SU-DHL-6 (cell line): ENCODE data around the gene EIF3D.
"Not testable (repeated sequence)": the region's sequence is repeated elsewhere in the genome, so short reads cannot be mapped to it uniquely, and the experiment has no call there.

Source experiments
- H2AFZ ChIP-seq: fragments of 200-600 bp; sonication (generic); 2 replicates; pipeline ENCODE4 v1.6.1; 2014; ENCODE audit warnings: low read depth, mild to moderate bottlenecking, moderate library complexity, mixed read lengths, antibody characterized with exemption, low read length; ENCODE audit not compliant: severe bottlenecking
- H3F3A ChIP-seq: fragments of 200-600 bp; shearing (Covaris generic); 2 replicates; pipeline ENCODE4 v1.6.0; 2016; ENCODE audit warnings: antibody characterized with exemption, mild to moderate bottlenecking; ENCODE audit not compliant: insufficient read depth
- H3K27ac ChIP-seq: fragments of 200-600 bp; sonication (generic); 2 replicates; pipeline ENCODE4 v1.5.1; 2016; ENCODE audit warnings: low read depth, mild to moderate bottlenecking, low read length, moderate library complexity, mixed read lengths
- H3K27me3 ChIP-seq: fragments of 200-600 bp; sonication (generic), shearing (Covaris generic); 2 replicates; pipeline ENCODE4 v1.6.0; 2014; ENCODE audit warnings: mild to moderate bottlenecking, low read length
- H3K36me3 ChIP-seq: fragments of 200-600 bp; sonication (generic); 2 replicates; pipeline ENCODE4 v1.6.1; 2014; ENCODE audit warnings: mild to moderate bottlenecking, low read length, mixed read lengths
- H3K4me2 ChIP-seq: fragments of 300-600, 200-600 bp; shearing (Covaris generic), sonication (generic); 2 replicates; pipeline ENCODE4 v1.6.0; 2014; ENCODE audit warnings: low read length, low read depth, mild to moderate bottlenecking; ENCODE audit not compliant: poor library complexity, severe bottlenecking
- H3K4me3 ChIP-seq: fragments of 200-600 bp; sonication (generic); 2 replicates; pipeline ENCODE4 v1.5.1; 2014; ENCODE audit warnings: antibody characterized with exemption, low read length, mild to moderate bottlenecking, mixed read lengths; ENCODE audit not compliant: insufficient read depth, poor library complexity, severe bottlenecking
- H3K79me2 ChIP-seq: fragments of 200-600 bp; sonication (generic); 2 replicates; pipeline ENCODE4 v1.6.1; 2014; ENCODE audit warnings: mild to moderate bottlenecking, low read length, moderate library complexity; ENCODE audit not compliant: insufficient read depth
- H3K9ac ChIP-seq: fragments of 200-600 bp; sonication (generic); 2 replicates; pipeline ENCODE4 v1.7.0; 2014; ENCODE audit warnings: mild to moderate bottlenecking, low read length
- H3K9me2 ChIP-seq: fragments of 200-600 bp; sonication (generic); replicated peaks from 2 replicates; pipeline ENCODE4 v1.6.1; 2014; ENCODE audit warnings: low read length; ENCODE audit not compliant: insufficient read depth
- H3K9me3 ChIP-seq: fragments of 200-600 bp; sonication (generic); 2 replicates; pipeline ENCODE4 v1.6.1; 2014; ENCODE audit warnings: low read length, mixed read lengths; ENCODE audit not compliant: insufficient read depth
- H4K20me1 ChIP-seq: fragments of 200-600 bp; sonication (generic); 2 replicates; pipeline ENCODE4 v1.6.1; 2014; ENCODE audit warnings: low read depth, mild to moderate bottlenecking, antibody characterized with exemption, low read length, moderate library complexity, mixed read lengths
- EZH2phosphoT487 ChIP-seq: fragments of 200-600 bp; sonication (generic), shearing (Covaris generic); conservative IDR thresholded peaks from 2 replicates; pipeline ENCODE4 v1.6.1; 2018; ENCODE audit warnings: mild to moderate bottlenecking, antibody characterized with exemption, low read length, moderate library complexity, mixed read lengths
- TF ChIP-seq, protein P1 (sequence below): fragments of 200-600 bp; sonication (generic); IDR thresholded peaks from one replicate; pipeline ENCODE4 v1.5.1; 2017; ENCODE audit warnings: antibody characterized with exemption, mild to moderate bottlenecking, low read length, moderate library complexity; ENCODE audit not compliant: insufficient read depth, poor library complexity, severe bottlenecking

The EIF3D gene

GRCh38 chr22:36540867-36541642, 12.1 kb upstream of the EIF3D start:
- H3K9me3 ChIP-seq: no peaks in the 10 kb centered on the region
- no peak overlapping the region for H3K4me2 ChIP-seq
- no peak for TF ChIP-seq EZH2phosphoT487
- TF ChIP-seq, protein P1, sequence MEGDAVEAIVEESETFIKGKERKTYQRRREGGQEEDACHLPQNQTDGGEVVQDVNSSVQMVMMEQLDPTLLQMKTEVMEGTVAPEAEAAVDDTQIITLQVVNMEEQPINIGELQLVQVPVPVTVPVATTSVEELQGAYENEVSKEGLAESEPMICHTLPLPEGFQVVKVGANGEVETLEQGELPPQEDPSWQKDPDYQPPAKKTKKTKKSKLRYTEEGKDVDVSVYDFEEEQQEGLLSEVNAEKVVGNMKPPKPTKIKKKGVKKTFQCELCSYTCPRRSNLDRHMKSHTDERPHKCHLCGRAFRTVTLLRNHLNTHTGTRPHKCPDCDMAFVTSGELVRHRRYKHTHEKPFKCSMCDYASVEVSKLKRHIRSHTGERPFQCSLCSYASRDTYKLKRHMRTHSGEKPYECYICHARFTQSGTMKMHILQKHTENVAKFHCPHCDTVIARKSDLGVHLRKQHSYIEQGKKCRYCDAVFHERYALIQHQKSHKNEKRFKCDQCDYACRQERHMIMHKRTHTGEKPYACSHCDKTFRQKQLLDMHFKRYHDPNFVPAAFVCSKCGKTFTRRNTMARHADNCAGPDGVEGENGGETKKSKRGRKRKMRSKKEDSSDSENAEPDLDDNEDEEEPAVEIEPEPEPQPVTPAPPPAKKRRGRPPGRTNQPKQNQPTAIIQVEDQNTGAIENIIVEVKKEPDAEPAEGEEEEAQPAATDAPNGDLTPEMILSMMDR: no peak
- no peak overlapping the region for H3K27ac ChIP-seq
- H3K36me3 ChIP-seq: no peaks in the 10 kb centered on the region
- no peak overlapping the region for H2AFZ ChIP-seq
- no peaks in the 10 kb centered on the region for H4K20me1 ChIP-seq
- no peaks in the 10 kb centered on the region for H3F3A ChIP-seq
- no peak overlapping the region for H3K4me3 ChIP-seq
- no peaks in the 10 kb centered on the region for H3K27me3 ChIP-seq
- H3K9me2 ChIP-seq: no peaks in the 10 kb centered on the region
- no peak overlapping the region for H3K9ac ChIP-seq
- H3K79me2 ChIP-seq: no peaks in the 10 kb centered on the region

DNA sequence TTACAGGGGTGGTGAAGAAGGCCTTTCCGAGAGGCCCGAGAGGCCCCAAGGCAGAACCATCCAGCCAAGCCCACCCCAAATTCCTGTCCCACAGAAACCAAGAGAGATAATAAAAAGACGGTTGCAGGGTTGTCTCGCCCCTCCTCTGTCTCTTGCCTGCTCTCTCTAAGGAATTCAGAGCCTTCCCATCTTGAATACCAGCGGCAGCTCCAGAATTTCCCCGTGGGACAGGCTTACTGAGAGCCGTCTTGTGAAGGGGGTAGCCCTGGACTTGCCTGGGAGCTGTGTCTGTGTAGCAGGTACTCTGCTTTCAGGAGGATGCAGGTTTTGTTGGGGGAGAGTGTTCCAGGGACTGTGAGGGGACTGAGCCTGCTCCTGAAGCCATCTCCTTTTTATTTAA, 9.6 kb upstream of the EIF3D start:
- Histone ChIP-seq H3K9ac (no peak overlapping the region), H3K79me2 (no peaks in the 10 kb centered on the region), H3K36me3 (no peaks in the 10 kb centered on the region), H3K27ac (no peak overlapping the region), H3K4me3 (no peak overlapping the region), H2AFZ (no peak overlapping the region), H3K4me2 (no peak overlapping the region), H3K27me3 (no peaks in the 10 kb centered on the region), H3F3A (no peaks in the 10 kb centered on the region), H3K9me3 (no peaks in the 10 kb centered on the region), H3K9me2 (no peaks in the 10 kb centered on the region), H4K20me1 (no peaks in the 10 kb centered on the region)
- TF ChIP-seq EZH2phosphoT487: no peak
- TF ChIP-seq, protein P1: no peak

- H3K27me3 ChIP-seq: no peaks in the 10 kb centered on the region
- no peaks in the 10 kb centered on the region for H3K9me2 ChIP-seq
- no peak overlapping the region for H3K4me3 ChIP-seq
- no peak for TF ChIP-seq EZH2phosphoT487
- TF ChIP-seq, protein P1: no peak
- no peaks in the 10 kb centered on the region for H3K36me3 ChIP-seq
- H3F3A ChIP-seq: no peaks in the 10 kb centered on the region
- no peaks in the 10 kb centered on the region for H3K79me2 ChIP-seq
- H4K20me1 ChIP-seq: no peaks in the 10 kb centered on the region
- H3K4me2 ChIP-seq: no peak overlapping the region
- no peak overlapping the region for H3K27ac ChIP-seq
- no peaks in the 10 kb centered on the region for H3K9me3 ChIP-seq
- H3K9ac ChIP-seq: no peak overlapping the region
- no peak overlapping the region for H2AFZ ChIP-seq
Measured at GRCh38 chr22:36536717-36537116, 7.8 kb upstream of the EIF3D start.

- not testable (repeated sequence) for H3K4me2 ChIP-seq, H3K4me3 ChIP-seq, H3F3A ChIP-seq, H3K9me2 ChIP-seq, H3K9me3 ChIP-seq, H4K20me1 ChIP-seq, H3K27ac ChIP-seq, H3K36me3 ChIP-seq, H3K9ac ChIP-seq, H3K27me3 ChIP-seq, H3K79me2 ChIP-seq, H2AFZ ChIP-seq
Measured at GRCh38 chr22:36533320-36533719, 4.4 kb upstream of the EIF3D start.
